ENCODE measurements around the gene ASAP3.

Gene ASAP3

GRCh38 chr1:23448846-23449245, 35.1 kb downstream of the ASAP3 start:
- no peak for DNase-seq

- DNase-seq = peak; percentile 34
Observed at GRCh38 chr1:23446661-23447310, 37.2 kb downstream of the ASAP3 start.

DNA sequence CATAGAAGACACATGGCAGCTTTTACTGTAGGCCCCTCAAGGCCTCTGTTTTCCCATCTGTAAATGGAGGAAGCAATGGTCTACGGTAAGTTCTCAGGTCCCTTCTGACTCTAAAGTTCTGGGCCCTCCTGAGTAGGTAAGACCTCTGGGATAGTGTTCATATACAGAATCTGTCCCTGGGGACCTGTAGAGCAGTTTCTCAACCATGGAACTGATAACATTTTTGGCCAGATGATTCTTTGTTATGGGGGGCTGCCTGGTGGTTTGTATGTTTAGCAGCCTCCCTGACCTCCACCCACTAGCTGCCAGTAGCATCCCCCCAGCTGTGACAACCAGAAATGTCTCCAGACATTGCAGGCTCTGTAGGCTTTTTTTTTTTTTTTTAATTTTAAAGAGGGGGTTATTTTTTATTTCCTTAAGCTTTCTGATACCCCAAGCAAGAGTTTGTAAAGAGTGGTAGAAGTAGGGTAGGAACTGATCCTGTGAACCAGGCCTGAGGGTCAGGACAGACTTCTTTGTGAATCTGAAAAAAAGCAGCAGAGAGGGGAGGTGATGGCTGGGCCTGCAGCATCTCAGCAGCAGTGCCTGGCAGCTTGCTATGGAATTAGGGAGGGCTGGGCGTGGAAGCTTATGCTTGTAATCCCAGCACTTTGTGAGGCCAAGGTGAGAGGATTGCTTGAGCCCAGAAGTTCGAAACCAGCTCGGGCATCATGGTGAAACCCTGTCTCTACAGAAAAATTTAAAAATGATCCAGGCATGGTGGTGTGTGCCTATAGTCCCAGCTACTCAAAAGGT, 39.2 kb downstream of the ASAP3 start:
- DNase-seq = no peak

GRCh38 chr1:23444104-23444533, 39.9 kb downstream of the ASAP3 start:
- no peak for DNase-seq

GRCh38 chr1:23442751-23443150, 41.2 kb downstream of the ASAP3 start:
- no peak for DNase-seq

- no peak for DNase-seq
Observed at GRCh38 chr1:23441446-23442148, 42.4 kb downstream of the ASAP3 start.

DNA sequence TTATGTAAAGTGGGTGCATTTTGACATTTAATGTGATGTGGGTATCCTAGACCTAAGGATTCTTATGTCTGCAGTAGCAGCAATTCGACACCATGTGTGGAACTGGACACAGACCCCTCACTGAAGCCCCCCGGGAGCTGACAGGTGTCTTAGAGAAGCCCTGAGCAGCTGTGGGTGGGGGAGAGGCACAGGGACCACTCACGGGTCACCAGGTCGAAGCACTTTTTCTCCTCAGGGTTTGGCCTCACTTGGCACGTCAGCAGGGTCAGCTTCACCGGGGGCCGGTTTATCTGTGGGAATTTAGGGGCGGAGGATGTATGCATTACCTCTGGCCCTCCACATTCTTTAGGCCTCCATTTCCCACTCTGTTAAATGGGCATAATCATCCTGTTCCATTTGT, 45.4 kb downstream of the ASAP3 start:
- DNase-seq = no peak

DNA sequence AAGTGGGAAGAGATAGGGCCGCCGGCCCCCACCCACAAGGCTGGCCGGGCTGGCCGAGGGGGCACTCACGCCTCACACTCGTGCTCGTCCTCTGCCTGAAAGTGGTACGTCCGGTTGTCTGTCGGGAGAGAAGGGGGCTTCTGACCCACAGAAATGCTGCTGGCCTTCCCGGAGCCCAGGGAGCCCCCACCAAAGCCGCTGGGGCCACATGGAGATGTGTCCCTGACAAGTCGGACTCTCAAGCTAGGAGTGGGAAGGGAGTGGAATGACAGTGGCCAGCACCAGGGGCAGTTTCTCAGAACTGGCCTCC, 46.7 kb downstream of the ASAP3 start:
- DNase-seq = no peak

- no peak for DNase-seq
Observed at GRCh38 chr1:23436520-23437354, 47.2 kb downstream of the ASAP3 start.

- no peak for DNase-seq
Observed at GRCh38 chr1:23434260-23434775, 49.7 kb downstream of the ASAP3 start.

GRCh38 chr1:23433122-23433521, 50.9 kb downstream of the ASAP3 start:
- DNase-seq = no peak

DNA sequence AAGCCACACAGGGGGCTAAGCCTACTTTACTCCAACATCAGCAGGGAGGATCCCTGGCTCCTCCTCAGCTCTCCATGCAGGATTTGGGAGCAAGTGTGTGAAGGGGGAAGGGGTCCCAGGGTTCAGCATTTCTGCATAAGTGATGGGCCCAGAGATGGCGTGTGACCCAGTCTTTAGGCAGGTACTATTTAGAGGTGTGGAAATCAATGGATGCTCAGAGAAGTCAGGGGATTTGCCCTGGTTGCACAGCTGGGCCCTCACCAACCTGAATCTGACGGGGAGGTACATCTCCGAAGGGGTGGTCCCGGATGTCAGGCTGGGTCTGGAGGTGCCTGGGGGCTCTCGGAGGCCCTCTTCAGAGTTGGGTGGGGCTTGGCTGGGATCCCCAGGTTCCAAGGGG, 52.5 kb downstream of the ASAP3 start:
- DNase-seq = no peak

DNA sequence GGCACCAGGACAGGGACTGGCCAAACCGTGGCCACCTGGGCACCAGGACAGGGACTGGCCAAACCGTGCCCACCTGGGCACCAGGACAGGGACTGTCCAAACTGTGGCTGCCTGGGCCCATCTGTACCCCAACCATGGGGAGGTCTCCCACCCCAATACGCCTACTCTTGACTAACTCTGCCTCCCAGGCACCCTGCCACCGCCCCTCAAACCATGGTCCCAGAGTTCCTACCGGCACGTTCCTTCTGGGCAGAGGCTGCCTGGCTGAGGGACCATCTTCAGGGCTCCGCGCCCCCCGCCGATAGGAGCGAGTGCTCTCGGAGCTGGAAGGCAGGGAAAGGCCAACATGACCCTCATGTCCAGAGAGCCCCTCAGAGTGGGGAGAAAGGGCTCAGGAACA, 53.2 kb downstream of the ASAP3 start:
- DNase-seq = no peak

GRCh38 chr1:23428136-23428905, 55.7 kb downstream of the ASAP3 start:
- no peak for DNase-seq

GRCh38 chr1:23427550-23427949, 56.4 kb downstream of the ASAP3 start:
- DNase-seq = no peak

DNA sequence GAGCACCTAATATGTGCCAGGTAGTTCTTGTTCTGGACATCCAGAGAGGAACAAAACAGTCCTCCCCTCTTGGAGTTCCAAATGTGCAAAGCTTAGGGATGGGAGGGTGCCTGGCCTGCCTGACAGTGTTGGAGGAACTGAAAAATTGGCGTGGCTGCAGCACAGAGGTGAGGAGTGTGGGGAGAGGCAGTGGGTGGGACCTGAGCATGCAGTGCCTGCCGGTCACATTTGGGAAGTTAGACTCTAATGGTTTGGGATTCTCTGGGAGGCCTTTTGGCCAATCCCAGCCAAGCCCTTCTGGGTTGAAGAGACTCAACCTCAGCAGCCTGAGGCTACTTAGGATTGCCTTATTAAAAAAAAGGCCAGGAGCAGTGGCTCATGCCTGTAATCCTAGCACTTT, 57.2 kb downstream of the ASAP3 start:
- DNase-seq = no peak

DNA sequence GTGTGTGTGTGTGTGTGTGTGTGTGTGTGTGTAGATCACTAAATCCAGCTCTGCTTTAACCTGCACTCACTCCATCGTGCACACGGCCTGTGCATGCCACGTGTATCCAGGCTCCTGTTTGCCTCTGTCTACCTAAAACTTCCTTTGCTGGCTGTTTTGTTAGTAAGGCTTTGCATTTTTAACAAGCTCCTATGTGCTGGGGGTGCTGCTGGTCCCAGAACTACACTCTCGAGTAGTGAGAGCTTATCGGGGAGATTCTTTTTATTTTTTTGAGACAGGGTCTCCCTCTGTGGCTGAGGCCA, 58.8 kb downstream of the ASAP3 start:
- DNase-seq = no peak

DNA sequence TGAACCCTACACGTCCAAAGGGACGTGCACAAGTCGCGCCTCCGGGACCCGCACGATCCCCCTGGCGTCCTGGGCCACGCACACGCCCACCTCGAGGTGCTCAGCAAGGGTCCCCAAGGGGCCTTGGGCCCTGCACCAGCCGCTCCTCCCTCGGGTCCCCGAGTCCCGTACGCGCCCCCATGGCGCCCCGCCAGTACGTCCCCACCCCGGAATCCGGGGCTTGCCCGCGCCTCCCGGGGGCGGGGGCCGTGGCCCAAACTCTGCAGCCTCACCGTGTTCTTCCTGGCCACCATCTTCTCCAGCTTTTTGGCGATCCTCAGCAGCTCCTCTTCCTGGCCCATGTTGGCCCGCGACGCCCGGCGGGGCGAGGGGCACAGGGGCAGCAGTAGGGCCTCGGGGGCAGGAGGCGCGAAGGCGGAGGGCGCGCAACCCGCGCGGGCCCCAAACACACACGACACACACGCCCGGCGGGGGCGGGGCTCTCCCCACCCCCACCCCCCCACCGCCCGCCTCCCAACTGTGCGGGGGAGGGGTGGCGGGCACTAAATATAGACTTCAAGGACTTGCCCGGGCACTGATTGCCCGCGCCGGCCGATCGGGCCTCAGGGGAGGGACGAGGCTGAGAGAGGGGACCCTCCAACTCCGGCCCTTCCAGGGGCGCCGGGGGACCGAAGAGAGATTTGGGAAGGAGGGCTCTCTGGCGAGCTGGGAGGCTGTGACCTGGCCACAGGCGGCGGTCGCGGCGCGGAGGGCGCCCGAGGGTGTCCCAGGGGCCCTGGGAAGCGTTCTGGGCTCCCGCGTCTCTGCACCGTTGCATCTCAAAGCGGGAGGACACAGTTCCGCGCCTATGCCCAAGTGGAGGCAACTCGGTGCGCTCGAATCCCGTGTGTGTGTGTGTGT, 59.4 kb downstream of the ASAP3 start, which contains the start of gene TCEA3:
Gene TCEA3 (minus strand): TSS at position 456 of the 900 bp plus-strand sequence. CDS start 115 bp downstream, at position 341.
- DNase-seq = no peak

DNA sequence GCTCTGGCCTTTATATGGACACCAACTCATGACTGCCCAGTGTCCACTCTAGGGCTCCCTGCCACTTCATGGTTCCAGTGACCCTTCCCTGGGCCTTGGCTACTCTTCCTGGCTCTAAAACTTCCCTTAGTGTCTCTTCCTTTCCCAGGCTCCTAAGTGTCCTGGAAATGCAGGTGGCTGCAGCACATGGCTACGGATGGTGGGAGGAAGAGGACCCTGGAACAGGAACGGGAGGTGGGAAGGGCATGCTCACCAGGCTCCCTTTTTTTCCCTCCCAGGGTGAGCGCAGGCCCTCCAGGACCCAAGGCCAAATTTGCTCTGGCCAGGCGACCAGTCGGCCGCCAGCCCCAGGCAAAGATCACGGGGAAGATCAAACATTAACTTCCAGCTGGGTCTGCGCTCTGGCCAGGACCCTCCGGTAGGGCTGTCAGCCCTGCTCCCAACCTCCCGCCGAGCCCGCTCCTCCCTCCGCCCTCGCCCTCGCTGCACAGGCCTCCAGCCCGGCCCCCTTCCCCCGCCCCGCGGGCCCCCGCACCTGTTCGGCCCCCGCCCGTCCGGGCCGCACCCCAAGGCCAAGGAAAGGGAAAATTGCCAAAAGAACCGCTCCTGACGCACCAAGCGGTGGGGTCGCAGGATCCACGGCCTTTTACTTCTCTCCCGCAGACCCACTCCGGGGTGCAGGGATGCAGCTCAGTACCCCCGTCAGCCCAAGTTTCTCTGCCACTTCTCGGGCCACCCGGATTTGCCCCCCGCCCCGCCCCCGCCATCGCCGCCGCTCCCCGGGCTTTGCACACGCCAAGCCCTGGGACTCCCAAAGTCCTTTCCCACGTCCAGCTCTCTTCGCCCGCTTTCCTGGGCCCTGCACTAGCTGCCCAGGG, 60.3 kb downstream of the ASAP3 start:
- DNase-seq = no peak

GRCh38 chr1:23422941-23423340, 61.0 kb downstream of the ASAP3 start:
- no peak for DNase-seq

Measured in NCI-H2029 (cell line).